Measurements from ENCODE around the gene AK9. TPM values are rescaled to one million over a fixed set of nuclear protein-coding genes. Genes with fewer than 3 reads are reported as not detected.

The AK9 gene
- total RNA-seq, 1 experiment from 2014 or later, result 1.7 TPM

DNA sequence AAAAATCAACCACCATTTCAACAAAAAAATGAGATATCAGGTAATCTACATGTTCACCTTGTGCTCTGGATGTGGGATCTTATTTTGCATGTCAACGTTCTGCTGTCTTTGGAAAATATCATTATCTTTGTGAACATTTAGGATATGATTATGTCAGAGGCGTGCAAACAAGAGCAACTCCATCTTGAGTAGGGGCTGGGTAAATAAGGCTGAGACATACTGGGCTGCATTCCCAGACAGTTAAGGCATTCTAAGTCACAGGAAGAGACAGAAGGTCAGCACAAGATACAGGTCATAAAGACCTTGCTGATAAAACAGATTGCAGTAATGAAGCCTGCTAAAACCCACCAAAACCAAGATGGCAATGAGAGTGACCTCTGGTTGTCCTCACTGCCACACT, 179.2 kb downstream of the AK9 start:
- Histone ChIP-seq H3K27me3 (ENCODE audit: low read length) (no peaks in the 10 kb centered on the region), H3K9me2 (replicated peaks; ENCODE audit: low read length) (no peaks in the 10 kb centered on the region), H3K9me3 (ENCODE audit: low read length) (no peaks in the 10 kb centered on the region), H3K79me2 (ENCODE audit: low read length) (no peaks in the 10 kb centered on the region), H3K27ac (ENCODE audit: low read length) (no peak overlapping the region), H3K4me3 (ENCODE audit: low read length) (no peak overlapping the region), H3K36me3 (ENCODE audit: low read depth, low read length) (no peaks in the 10 kb centered on the region), H3K4me2 (ENCODE audit: low read length) (no peak overlapping the region), H3K9ac (ENCODE audit: low read length) (no peak overlapping the region), H3K4me1 (ENCODE audit: insufficient read depth, low read length) (peaks cover 4% of the 10 kb centered on the region; the same call in 1 of the 2 replicates), H2AFZ (ENCODE audit: low read length) (no peak overlapping the region), H4K20me1 (ENCODE audit: low read length) (no peaks in the 10 kb centered on the region), H3F3A (ENCODE audit: low read length, unreplicated experiment) (no peaks in the 10 kb centered on the region)
- DNase-seq (no peak), ATAC-seq (no peak)
- POLR2A ChIA-PET (ENCODE audit: unreplicated experiment), result interaction anchor here (0.7 kb wide), 1 partner anchor 99 kb away, joined by 4 read pairs; no protein-coding TSS in a partner anchor
- intact Hi-C loops (cut with micrococcal nuclease), result no loop called here
- no TSS peak for BruUV-seq (replicated peaks)
- TF ChIP-seq, protein P1, sequence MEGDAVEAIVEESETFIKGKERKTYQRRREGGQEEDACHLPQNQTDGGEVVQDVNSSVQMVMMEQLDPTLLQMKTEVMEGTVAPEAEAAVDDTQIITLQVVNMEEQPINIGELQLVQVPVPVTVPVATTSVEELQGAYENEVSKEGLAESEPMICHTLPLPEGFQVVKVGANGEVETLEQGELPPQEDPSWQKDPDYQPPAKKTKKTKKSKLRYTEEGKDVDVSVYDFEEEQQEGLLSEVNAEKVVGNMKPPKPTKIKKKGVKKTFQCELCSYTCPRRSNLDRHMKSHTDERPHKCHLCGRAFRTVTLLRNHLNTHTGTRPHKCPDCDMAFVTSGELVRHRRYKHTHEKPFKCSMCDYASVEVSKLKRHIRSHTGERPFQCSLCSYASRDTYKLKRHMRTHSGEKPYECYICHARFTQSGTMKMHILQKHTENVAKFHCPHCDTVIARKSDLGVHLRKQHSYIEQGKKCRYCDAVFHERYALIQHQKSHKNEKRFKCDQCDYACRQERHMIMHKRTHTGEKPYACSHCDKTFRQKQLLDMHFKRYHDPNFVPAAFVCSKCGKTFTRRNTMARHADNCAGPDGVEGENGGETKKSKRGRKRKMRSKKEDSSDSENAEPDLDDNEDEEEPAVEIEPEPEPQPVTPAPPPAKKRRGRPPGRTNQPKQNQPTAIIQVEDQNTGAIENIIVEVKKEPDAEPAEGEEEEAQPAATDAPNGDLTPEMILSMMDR (conservative IDR thresholded peaks at IDR 0.05; ENCODE audit: low read depth, low read length), result no peak
- TF ChIP-seq EZH2phosphoT487 (IDR thresholded peaks at IDR 0.05; ENCODE audit: borderline replicate concordance, low read length), result no peak
- TF ChIP-seq EZH2 (IDR thresholded peaks at IDR 0.05; ENCODE audit: low read length, unreplicated experiment), result no peak
- CTCF ChIA-PET, result no interaction called here

DNA sequence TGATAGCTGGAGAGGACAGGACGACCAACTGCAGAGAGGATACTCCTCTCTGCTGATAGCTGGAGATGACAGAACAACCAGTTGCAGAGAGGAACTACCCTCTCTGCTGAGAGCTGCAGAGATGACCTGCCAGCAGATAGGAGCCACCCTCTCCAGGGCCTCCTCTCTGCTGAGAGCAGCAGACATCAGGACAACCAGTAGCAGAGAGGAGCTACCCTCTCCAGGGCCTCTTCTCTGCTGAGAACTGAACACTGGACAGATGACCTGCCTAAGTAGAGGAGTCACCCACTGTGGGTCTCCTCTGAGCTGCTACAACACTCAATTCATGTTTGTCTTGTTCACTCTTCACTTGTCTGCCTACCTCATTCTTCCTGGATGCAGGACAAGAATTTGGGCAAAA, 180.6 kb downstream of the AK9 start:
- CTCF ChIA-PET, result no interaction called here
- Histone ChIP-seq H3K4me3 (ENCODE audit: low read length) (no peak overlapping the region), H3K27me3 (ENCODE audit: low read length) (no peaks in the 10 kb centered on the region), H3K9me3 (ENCODE audit: low read length) (no peaks in the 10 kb centered on the region), H3K4me1 (ENCODE audit: insufficient read depth, low read length) (peaks cover 13% of the 10 kb centered on the region), H3K9ac (ENCODE audit: low read length) (no peak overlapping the region), H3K27ac (ENCODE audit: low read length) (no peak overlapping the region), H3K36me3 (ENCODE audit: low read depth, low read length) (no peaks in the 10 kb centered on the region), H3K79me2 (ENCODE audit: low read length) (no peaks in the 10 kb centered on the region), H3K4me2 (ENCODE audit: low read length) (no peak overlapping the region), H4K20me1 (ENCODE audit: low read length) (no peaks in the 10 kb centered on the region), H2AFZ (ENCODE audit: low read length) (no peak overlapping the region), H3K9me2 (replicated peaks; ENCODE audit: low read length) (no peaks in the 10 kb centered on the region), H3F3A (ENCODE audit: low read length, unreplicated experiment) (no peaks in the 10 kb centered on the region)
- BruUV-seq (replicated peaks), result no TSS peak
- intact Hi-C loops (cut with micrococcal nuclease), result no loop called here
- no peak for TF ChIP-seq EZH2phosphoT487 (IDR thresholded peaks at IDR 0.05; ENCODE audit: borderline replicate concordance, low read length)
- no peak for TF ChIP-seq EZH2 (IDR thresholded peaks at IDR 0.05; ENCODE audit: low read length, unreplicated experiment)
- TF ChIP-seq, protein P1 (conservative IDR thresholded peaks at IDR 0.05; ENCODE audit: low read depth, low read length), result no peak
- DNase-seq (no peak), ATAC-seq (no peak)
- POLR2A ChIA-PET (ENCODE audit: unreplicated experiment), result no interaction called here

DNA sequence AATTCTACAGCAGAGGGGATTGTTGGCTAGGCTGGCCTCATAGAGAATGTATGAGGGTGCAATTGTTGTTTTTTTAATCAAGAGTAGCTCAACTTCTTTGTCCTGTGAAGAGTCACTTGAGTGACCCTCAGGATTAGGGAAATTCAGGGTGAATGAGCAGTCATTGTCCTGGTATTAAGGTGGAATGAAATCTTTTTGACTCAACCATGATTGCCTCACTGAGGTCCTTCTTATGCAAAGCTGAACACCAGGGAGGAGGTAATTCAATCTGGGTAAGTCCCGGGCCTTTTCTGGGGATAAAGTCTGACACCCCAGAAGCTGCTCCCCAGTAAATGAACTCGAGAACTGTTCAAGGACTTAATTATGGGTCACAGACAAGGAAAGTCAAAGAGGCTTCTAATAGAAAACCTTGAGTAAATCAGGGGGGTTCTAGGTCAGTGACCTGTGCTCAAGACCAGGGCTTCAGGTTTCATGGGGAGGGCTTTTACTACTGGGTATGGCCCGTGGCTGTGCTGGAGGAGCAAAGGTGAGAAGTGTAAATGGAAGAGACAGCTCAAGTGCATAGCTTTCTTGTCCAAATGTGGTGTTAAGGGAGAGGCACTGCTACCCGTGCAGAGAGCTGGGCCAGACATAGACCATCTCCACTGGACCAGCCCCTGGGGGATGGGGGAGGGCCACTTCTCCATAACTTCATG, 182.7 kb downstream of the AK9 start:
- Histone ChIP-seq H3K36me3 (ENCODE audit: low read depth, low read length) (no peaks in the 10 kb centered on the region), H3K4me2 (ENCODE audit: low read length) (no peak overlapping the region), H3K79me2 (ENCODE audit: low read length) (no peaks in the 10 kb centered on the region), H3K27me3 (ENCODE audit: low read length) (no peaks in the 10 kb centered on the region), H3K9ac (ENCODE audit: low read length) (no peak overlapping the region), H4K20me1 (ENCODE audit: low read length) (no peaks in the 10 kb centered on the region), H3K27ac (ENCODE audit: low read length) (no peak overlapping the region), H3K4me3 (ENCODE audit: low read length) (no peak overlapping the region), H3K9me2 (replicated peaks; ENCODE audit: low read length) (no peaks in the 10 kb centered on the region), H2AFZ (ENCODE audit: low read length) (no peak overlapping the region), H3F3A (ENCODE audit: low read length, unreplicated experiment) (no peaks in the 10 kb centered on the region), H3K9me3 (ENCODE audit: low read length) (no peaks in the 10 kb centered on the region), H3K4me1 (ENCODE audit: insufficient read depth, low read length) (peaks cover 17% of the 10 kb centered on the region)
- ATAC-seq, result no peak
- TF ChIP-seq EZH2 (IDR thresholded peaks at IDR 0.05; ENCODE audit: low read length, unreplicated experiment), result no peak
- ChIA-PET POLR2A (ENCODE audit: unreplicated experiment) (no interaction called here), CTCF (no interaction called here)
- no TSS peak for BruUV-seq (replicated peaks)
- intact Hi-C loops (cut with micrococcal nuclease), result no loop called here
- no peak for DNase-seq

All from PC-3 (cell line).